ENCODE results near the gene CLCN7.

DNA sequence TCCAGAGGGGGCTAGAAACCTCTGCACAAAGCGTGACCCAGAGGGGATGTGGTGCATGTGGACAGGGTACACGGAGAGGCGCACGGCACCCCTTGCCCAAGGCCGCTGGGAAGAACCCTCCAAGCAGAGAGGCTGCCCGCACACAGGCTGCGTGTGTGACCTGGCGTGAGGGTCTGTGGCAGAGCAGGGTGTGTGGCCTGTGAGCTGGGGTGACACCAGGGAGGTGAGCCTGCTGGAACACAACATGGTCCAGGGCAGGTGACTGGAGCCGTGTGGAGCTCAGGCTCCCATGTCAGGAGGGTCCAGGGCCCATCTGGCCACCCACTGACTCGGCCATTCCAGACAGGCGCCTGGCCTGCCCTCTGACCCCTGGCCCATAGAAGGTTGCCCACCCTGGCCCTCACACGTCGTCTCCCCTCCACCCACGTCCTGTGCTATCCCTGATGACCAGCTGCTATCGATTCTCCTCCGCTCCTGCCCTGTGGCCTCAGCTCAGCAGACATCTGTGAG, 43.9 kb upstream of the CLCN7 start:
- TF ChIP-seq CEBPB (IDR thresholded peaks at IDR 0.05; ENCODE audit: low read depth, low read length) (no peak), CTCF (IDR thresholded peaks at IDR 0.05; ENCODE audit: control extremely low read depth in 1 of 3, insufficient read depth in 1 of 3, low read depth in 1 of 3, low read length in 3 of 3) (no peak), POLR2A (IDR thresholded peaks at IDR 0.05; ENCODE audit: control extremely low read depth in 1 of 2, low read depth in 2 of 2, low read length in 2 of 2) (no peak)
